K562 (cell line): ENCODE measurements around the gene CXCL16. TPM values are rescaled to one million over a fixed set of nuclear protein-coding genes. Genes with fewer than 3 reads are reported as not detected.

Source experiments
- ATAC-seq: fragments of 200-7000 bp; cut with Tn5 transposase; 3 replicates; pipeline ENCODE4 v1.9.1; 2020; ENCODE audit warnings: moderate library complexity
- BruUV-seq: library from RNA; stranded (reverse); fragments of 400-500 nt; replicated peaks from 2 replicates; lab custom pipeline; 2021; lab: Mats Ljungman, UMichigan
- CTCF ChIA-PET: fragments of 300-600 bp; formaldehyde crosslinking; extraction: SDS; loops from one replicate; lab custom pipeline; 2021; ENCODE audit warnings: low intra/inter-chr PET ratio; lab: Yijun Ruan, JAX
- POLR2A ChIA-PET: fragments of 300-600, 350-650 bp; sonication (Branson Sonifier 250); formaldehyde crosslinking; extraction: SDS; loops from one replicate; lab custom pipeline; 2021; ENCODE audit warnings: antibody characterized with exemption, inconsistent platforms; lab: Yijun Ruan, JAX
- DNase-seq, 4 experiments: peaks; one replicate each; pipeline versions ENCODE4 v3.0.0 to v3.0.0-alpha.2; 2011 to 2018; ENCODE audit warnings: low spot score in 3 of 4, mixed read lengths in 3 of 4; ENCODE audit errors: extremely low read depth in 1 of 4
- FAIRE-seq: peaks from 2 replicates; lab custom pipeline; 2011; peaks lifted over from hg19 to GRCh38; lab: Jason Lieb, UNC
- H2AFZ ChIP-seq: 2 replicates; pipeline ENCODE4 v1.6.0; 2011; ENCODE audit warnings: low read depth, low read length, control low read depth, inconsistent platforms
- H3K27ac ChIP-seq: fragments of 200-600 bp; 3 replicates; pipeline ENCODE4 v1.8.0; 2011; ENCODE audit warnings: low read depth, mild to moderate bottlenecking, control low read depth, inconsistent platforms, low read length, moderate library complexity, mixed read lengths; ENCODE audit errors: extremely low read depth
- H3K27me3 ChIP-seq, 2 experiments: fragments of 300-600 bp in 1 of 2; 2 replicates in 1 of 2; 3 replicates in 1 of 2; pipeline versions ENCODE4 v1.6.0 to v1.8.0; 2011; ENCODE audit warnings: inconsistent platforms in 2 of 2, low read length in 2 of 2, mild to moderate bottlenecking in 1 of 2, mixed read lengths in 1 of 2, moderate library complexity in 1 of 2; ENCODE audit not compliant: control insufficient read depth in 2 of 2, insufficient read depth in 2 of 2
- H3K36me3 ChIP-seq: fragments of 300-600 bp; 3 replicates; pipeline ENCODE4 v1.8.0; 2011; ENCODE audit warnings: mild to moderate bottlenecking, low read length, inconsistent platforms; ENCODE audit not compliant: control insufficient read depth, insufficient read depth
- H3K4me1 ChIP-seq, 2 experiments: fragments of 200-600 bp in 1 of 2; replicated peaks in 1 of 2; 2 replicates in 1 of 2; 3 replicates in 1 of 2; pipeline versions ENCODE4 v1.5.1 to v1.8.0; 2011; ENCODE audit warnings: inconsistent platforms in 2 of 2, low read length in 2 of 2, mild to moderate bottlenecking in 1 of 2, mixed read lengths in 1 of 2, moderate library complexity in 1 of 2; ENCODE audit not compliant: control insufficient read depth in 2 of 2, insufficient read depth in 2 of 2
- H3K4me2 ChIP-seq: 2 replicates; pipeline ENCODE4 v1.6.1; 2011; ENCODE audit warnings: low read length, control low read depth, inconsistent platforms, mixed read lengths; ENCODE audit not compliant: insufficient read depth
- H3K4me3 ChIP-seq: fragments of 200-600 bp; sonication (generic), shearing (Covaris generic); 2 replicates; pipeline ENCODE4 v1.5.1; 2016; ENCODE audit warnings: control low read depth, inconsistent platforms
- H3K79me2 ChIP-seq: fragments of 200-600 bp; 3 replicates; pipeline ENCODE4 v1.8.0; 2011; ENCODE audit warnings: low read length, inconsistent platforms; ENCODE audit not compliant: control insufficient read depth, insufficient read depth
- H3K9ac ChIP-seq, 2 experiments: 2 replicates each; pipeline versions ENCODE4 v1.6.0 to v1.6.1; 2011; ENCODE audit warnings: low read depth in 2 of 2, low read length in 2 of 2, control low read depth in 1 of 2, inconsistent platforms in 1 of 2, mild to moderate bottlenecking in 1 of 2, mixed read lengths in 1 of 2; ENCODE audit not compliant: insufficient read depth in 1 of 2
- H3K9me1 ChIP-seq: one replicate; pipeline ENCODE4 v1.6.0; 2011; ENCODE audit warnings: inconsistent platforms, mild to moderate bottlenecking, low read length, moderate library complexity; ENCODE audit not compliant: control insufficient read depth, insufficient read depth
- H3K9me3 ChIP-seq: replicated peaks from 2 replicates; pipeline ENCODE4 v1.5.1; 2011; ENCODE audit warnings: low read depth, low read length, inconsistent platforms; ENCODE audit not compliant: control insufficient read depth, insufficient read depth
- H4K20me1 ChIP-seq: replicated peaks from 2 replicates; pipeline ENCODE4 v1.6.1; 2011; ENCODE audit warnings: low read length, inconsistent platforms, mixed read lengths; ENCODE audit not compliant: control insufficient read depth, insufficient read depth
- BACH1 ChIP-seq: fragments of 200-800 bp; sonication (Bioruptor generic); IDR thresholded peaks from 2 replicates; pipeline ENCODE4 v1.6.1; 2016; ENCODE audit warnings: missing genetic modification characterization, missing compliant biosample characterization
- DPF2 ChIP-seq: fragments of 450-650 bp; IDR thresholded peaks from 2 replicates; pipeline ENCODE4 v1.6.1; 2016
- L3MBTL2 ChIP-seq: fragments of 450-650 bp; IDR thresholded peaks from 2 replicates; pipeline ENCODE4 v1.6.1; 2016; ENCODE audit warnings: mild to moderate bottlenecking, moderate library complexity
- MEIS2 ChIP-seq: fragments of 450-650 bp; IDR thresholded peaks from 2 replicates; pipeline ENCODE4 v1.6.1; 2014; ENCODE audit warnings: mild to moderate bottlenecking; ENCODE audit not compliant: partially characterized antibody
- TAF15 ChIP-seq: fragments of 200-400 bp; formaldehyde crosslinking; IDR thresholded peaks from 2 replicates; pipeline ENCODE4 v1.6.1; 2017; ENCODE audit warnings: mild to moderate bottlenecking, low read depth, low read length, moderate library complexity
- ZBED1 ChIP-seq: IDR thresholded peaks from 2 replicates; pipeline ENCODE4 v1.6.1; 2014
- ZFP30 ChIP-seq: fragments of 250-450 bp; sonication (Bioruptor Pico); IDR thresholded peaks from 2 replicates; pipeline ENCODE4 v1.8.0; 2022; ENCODE audit warnings: moderate library complexity, mild to moderate bottlenecking, inconsistent platforms, borderline replicate concordance
- ZNF133 ChIP-seq: fragments of 250-450 bp; sonication (Bioruptor Pico); IDR thresholded peaks from 2 replicates; pipeline ENCODE4 v1.4.0; 2020; ENCODE audit warnings: mild to moderate bottlenecking
- WGBS: fragments of 100-300 bp; shearing (Covaris generic); methylation state at CpG from one replicate; pipeline ENCODE4 v1.1.6; 2016; ENCODE audit warnings: low coverage, mixed read lengths; ENCODE audit not compliant: insufficient coverage; ENCODE audit errors: missing lambda C conversion rate; 5-methylcytosine and 5-hydroxymethylcytosine counted together
- in situ Hi-C: fragments of 300-500 bp; cut with MboI; formaldehyde crosslinking; loops from 4 replicates; pipeline ENCODE4 v1.15.0; 2018; ENCODE audit warnings: inconsistent platforms, mixed read lengths
- intact Hi-C: fragments of 100-400 bp; cut with micrococcal nuclease; formaldehyde crosslinking; loops from 2 replicates; pipeline ENCODE4 v1.14.2; 2022
- polyA plus RNA-seq, 8 experiments: library from polyadenylated mRNA; depleted of rRNA in 4 of 8; stranded (reverse) in 5 of 8; unstranded in 3 of 8; fragments of >200 nt; fragmentation: Nextera tagmentation in 2 of 8; fragmentation: Illumina TruSeq in 1 of 8; extraction: Ambion mirVana in 2 of 8; extraction: Trizol in 1 of 8; gene quantifications; 2 replicates each; pipeline versions ENCODE4 v1.2.1 to v1.2.3, GENCODE V29; 2011 to 2014; ENCODE audit warnings: inconsistent platforms in 1 of 8, missing spikeins in 1 of 8
- total RNA-seq, 7 experiments: library from RNA; depleted of rRNA in 6 of 7; stranded (reverse); fragments of >200 nt in 6 of 7; fragmentation: Illumina TruSeq in 2 of 7; extraction: Trizol in 2 of 7; gene quantifications; 2 replicates each; pipeline versions ENCODE4 v1.2.1 to v1.2.3, GENCODE V29; 2011 to 2021; ENCODE audit warnings: low replicate concordance in 1 of 7
- TF ChIP-seq, protein P1 (sequence below): fragments of 450-650 bp; IDR thresholded peaks from 2 replicates; pipeline ENCODE4 v1.6.1; 2016; ENCODE audit warnings: mild to moderate bottlenecking, moderate library complexity

CXCL16 gene
- total and polyA plus RNA-seq, 9 of the 15 experiments (the other 6 are each of a cell fraction or from before 2014, with no cell fraction given), result 0.05 to 0.68 (median 0.22) TPM; not detected in 2

DNA sequence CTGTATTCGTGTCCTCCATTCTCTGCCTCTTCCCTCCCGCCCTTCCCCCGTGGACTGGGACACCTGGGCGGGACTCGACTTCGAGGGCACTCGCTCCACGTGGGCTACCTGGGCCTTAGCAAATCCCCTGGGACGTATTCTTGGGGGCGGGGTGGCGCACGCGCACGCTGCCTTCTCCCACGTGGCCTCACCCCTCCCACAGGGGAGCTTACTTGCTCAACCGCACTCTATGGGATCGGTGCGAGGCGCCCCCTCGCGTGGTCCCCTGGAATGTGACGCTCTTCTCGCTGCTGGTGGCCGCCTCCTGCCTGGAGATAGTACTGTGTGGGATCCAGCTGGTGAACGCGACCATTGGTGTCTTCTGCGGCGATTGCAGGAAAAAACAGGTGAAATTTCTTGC, 42.9 kb upstream of the CXCL16 start:
- Histone ChIP-seq H4K20me1 (no peaks in the 10 kb centered on the region), H3K27me3 (peaks cover 6 to 33% of the 10 kb centered on the region in 2 experiments; a peak in 3 of 5 replicates), H3K27ac (no peak overlapping the region), H3K4me2 (peak overlapping the region; percentile 10; the same call in 1 of the 2 replicates), H3K36me3 (no peaks in the 10 kb centered on the region), H3K4me3 (no peak overlapping the region), H2AFZ (0 out of 2 replicates have a peak overlapping the region, but pooled peaks have one; percentile 40), H3K79me2 (no peaks in the 10 kb centered on the region), H3K4me1 (peaks cover 0 to 19% of the 10 kb centered on the region in 2 experiments; a peak in 3 of 5 replicates), H3K9me3 (no peaks in the 10 kb centered on the region), H3K9me1 (no peaks in the 10 kb centered on the region), H3K9ac (peak overlapping the region in 1 of 2 experiments; percentile 45; a peak in 2 of 4 replicates)
- ATAC-seq, result peak; percentile 90
- 20% methylated on average over 7 of the region's 28 CpGs for WGBS
- in situ Hi-C loops (no loop called here), intact Hi-C loops (no loop called here)
- DNase-seq, result peak; percentile 61 to 67 (median 62)
- no TSS peak for BruUV-seq
- ChIA-PET CTCF (no interaction called here), POLR2A (interaction anchor here (0.7 kb wide), 1 partner anchor 10 kb away, joined by 3 read pairs; no protein-coding TSS in a partner anchor)
- FAIRE-seq, result no peak
- TF ChIP-seq MEIS2 (no peak), ZNF133 (CRISPR knock-in tag) (no peak), ZFP30 (CRISPR knock-in tag) (no peak), DPF2 (no peak), BACH1 (tag) (no peak), TAF15 (no peak), L3MBTL2 (peak; percentile 96), ZBED1 (no peak)
- TF ChIP-seq, protein P1, sequence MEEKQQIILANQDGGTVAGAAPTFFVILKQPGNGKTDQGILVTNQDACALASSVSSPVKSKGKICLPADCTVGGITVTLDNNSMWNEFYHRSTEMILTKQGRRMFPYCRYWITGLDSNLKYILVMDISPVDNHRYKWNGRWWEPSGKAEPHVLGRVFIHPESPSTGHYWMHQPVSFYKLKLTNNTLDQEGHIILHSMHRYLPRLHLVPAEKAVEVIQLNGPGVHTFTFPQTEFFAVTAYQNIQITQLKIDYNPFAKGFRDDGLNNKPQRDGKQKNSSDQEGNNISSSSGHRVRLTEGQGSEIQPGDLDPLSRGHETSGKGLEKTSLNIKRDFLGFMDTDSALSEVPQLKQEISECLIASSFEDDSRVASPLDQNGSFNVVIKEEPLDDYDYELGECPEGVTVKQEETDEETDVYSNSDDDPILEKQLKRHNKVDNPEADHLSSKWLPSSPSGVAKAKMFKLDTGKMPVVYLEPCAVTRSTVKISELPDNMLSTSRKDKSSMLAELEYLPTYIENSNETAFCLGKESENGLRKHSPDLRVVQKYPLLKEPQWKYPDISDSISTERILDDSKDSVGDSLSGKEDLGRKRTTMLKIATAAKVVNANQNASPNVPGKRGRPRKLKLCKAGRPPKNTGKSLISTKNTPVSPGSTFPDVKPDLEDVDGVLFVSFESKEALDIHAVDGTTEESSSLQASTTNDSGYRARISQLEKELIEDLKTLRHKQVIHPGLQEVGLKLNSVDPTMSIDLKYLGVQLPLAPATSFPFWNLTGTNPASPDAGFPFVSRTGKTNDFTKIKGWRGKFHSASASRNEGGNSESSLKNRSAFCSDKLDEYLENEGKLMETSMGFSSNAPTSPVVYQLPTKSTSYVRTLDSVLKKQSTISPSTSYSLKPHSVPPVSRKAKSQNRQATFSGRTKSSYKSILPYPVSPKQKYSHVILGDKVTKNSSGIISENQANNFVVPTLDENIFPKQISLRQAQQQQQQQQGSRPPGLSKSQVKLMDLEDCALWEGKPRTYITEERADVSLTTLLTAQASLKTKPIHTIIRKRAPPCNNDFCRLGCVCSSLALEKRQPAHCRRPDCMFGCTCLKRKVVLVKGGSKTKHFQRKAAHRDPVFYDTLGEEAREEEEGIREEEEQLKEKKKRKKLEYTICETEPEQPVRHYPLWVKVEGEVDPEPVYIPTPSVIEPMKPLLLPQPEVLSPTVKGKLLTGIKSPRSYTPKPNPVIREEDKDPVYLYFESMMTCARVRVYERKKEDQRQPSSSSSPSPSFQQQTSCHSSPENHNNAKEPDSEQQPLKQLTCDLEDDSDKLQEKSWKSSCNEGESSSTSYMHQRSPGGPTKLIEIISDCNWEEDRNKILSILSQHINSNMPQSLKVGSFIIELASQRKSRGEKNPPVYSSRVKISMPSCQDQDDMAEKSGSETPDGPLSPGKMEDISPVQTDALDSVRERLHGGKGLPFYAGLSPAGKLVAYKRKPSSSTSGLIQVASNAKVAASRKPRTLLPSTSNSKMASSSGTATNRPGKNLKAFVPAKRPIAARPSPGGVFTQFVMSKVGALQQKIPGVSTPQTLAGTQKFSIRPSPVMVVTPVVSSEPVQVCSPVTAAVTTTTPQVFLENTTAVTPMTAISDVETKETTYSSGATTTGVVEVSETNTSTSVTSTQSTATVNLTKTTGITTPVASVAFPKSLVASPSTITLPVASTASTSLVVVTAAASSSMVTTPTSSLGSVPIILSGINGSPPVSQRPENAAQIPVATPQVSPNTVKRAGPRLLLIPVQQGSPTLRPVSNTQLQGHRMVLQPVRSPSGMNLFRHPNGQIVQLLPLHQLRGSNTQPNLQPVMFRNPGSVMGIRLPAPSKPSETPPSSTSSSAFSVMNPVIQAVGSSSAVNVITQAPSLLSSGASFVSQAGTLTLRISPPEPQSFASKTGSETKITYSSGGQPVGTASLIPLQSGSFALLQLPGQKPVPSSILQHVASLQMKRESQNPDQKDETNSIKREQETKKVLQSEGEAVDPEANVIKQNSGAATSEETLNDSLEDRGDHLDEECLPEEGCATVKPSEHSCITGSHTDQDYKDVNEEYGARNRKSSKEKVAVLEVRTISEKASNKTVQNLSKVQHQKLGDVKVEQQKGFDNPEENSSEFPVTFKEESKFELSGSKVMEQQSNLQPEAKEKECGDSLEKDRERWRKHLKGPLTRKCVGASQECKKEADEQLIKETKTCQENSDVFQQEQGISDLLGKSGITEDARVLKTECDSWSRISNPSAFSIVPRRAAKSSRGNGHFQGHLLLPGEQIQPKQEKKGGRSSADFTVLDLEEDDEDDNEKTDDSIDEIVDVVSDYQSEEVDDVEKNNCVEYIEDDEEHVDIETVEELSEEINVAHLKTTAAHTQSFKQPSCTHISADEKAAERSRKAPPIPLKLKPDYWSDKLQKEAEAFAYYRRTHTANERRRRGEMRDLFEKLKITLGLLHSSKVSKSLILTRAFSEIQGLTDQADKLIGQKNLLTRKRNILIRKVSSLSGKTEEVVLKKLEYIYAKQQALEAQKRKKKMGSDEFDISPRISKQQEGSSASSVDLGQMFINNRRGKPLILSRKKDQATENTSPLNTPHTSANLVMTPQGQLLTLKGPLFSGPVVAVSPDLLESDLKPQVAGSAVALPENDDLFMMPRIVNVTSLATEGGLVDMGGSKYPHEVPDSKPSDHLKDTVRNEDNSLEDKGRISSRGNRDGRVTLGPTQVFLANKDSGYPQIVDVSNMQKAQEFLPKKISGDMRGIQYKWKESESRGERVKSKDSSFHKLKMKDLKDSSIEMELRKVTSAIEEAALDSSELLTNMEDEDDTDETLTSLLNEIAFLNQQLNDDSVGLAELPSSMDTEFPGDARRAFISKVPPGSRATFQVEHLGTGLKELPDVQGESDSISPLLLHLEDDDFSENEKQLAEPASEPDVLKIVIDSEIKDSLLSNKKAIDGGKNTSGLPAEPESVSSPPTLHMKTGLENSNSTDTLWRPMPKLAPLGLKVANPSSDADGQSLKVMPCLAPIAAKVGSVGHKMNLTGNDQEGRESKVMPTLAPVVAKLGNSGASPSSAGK, result peak; percentile 92
